HG03354 (cell line): ENCODE results near the gene DMC1.
A peak's percentile ranks its signal among the peaks of the same experiment; 100 is the strongest.

Experiments used
- ATAC-seq: cut with Tn5 transposase; IDR thresholded peaks from one replicate; pipeline ENCODE4 v1.9.1; 2021; ENCODE audit warnings: mild to moderate bottlenecking; ENCODE audit not compliant: unreplicated experiment, poor library complexity, severe bottlenecking

The DMC1 gene

DNA sequence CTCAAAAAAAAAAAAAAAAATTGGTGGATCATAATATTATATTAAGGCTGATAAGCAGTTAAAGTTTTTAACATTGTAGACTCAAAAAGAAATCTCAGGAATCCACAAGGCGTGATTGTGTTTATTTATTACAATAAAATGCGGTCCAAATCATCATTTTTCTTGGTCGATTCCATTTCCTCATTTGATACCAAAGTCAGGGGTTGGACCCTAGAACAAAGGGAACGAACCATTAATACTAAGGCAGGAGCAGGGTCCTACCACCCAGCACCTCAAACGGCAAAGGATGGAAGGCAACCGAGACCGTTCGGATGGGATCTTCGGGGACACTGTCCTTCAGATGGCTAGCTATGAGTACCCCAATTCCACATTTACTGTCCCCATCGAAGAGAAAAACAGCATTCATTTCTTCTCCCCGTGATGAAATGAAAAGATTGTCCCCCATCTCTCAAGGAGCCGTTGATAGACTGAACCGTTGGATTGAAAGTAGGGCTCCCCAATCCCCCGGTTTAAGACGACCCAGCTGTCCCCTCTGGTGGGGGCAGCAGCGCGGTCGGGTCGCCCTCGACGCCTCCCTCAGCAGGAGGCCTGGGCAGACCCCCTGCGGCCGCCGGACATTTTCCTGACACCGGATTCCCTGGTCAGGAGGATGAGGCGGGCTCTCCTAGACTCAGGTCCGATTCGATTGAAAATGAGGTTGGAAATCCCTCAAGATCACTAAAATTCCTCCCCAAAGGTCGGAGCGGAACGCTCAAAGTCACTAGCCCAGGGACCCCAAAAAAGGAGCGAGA is 607 bp downstream of the DMC1 start:
- ATAC-seq = peak; percentile 17

GRCh38 chr22:38567531-38568285 is 2.3 kb downstream of the DMC1 start:
- no peak for ATAC-seq

GRCh38 chr22:38566726-38567504 is 3.1 kb downstream of the DMC1 start:
- no peak for ATAC-seq

DNA sequence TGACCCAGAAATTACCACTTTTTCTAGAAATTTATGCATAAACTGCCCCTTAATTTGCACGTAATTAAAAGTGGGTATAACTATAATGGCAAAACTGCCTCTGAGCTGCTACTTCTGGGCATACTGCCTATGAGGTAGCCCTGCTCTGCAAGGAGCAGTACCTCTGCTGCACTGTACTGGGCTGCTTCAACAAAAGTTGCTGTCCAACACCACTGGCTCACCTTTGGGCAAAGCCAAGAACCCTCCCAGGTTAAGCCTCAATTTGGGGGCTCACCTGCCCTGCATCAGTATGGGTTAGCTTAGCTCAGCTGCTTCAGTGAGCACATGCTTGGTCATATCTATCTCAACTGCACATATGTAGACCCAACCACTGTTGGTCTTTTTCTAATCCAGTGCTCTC is 4.5 kb downstream of the DMC1 start:
- no peak for ATAC-seq

DNA sequence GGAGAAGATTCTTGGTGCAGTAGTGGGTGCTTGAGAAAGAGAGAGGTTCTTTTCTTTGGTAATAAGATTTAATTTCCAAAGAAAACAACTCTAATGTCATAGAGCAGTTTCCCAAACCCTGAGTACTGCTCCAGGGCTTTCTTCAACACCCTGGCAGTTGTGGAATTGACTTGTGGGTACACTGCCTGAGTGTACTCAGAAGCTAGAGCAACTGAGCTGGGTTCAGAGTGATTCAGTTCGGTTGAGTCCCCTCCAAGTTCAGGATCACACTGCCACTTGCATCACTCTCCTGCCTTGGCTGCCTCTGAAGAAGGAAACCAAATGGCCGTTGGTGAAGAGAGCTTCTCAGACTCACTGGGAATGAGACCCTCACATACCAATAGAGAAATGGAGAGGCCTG is 5.3 kb downstream of the DMC1 start:
- no peak for ATAC-seq

DNA sequence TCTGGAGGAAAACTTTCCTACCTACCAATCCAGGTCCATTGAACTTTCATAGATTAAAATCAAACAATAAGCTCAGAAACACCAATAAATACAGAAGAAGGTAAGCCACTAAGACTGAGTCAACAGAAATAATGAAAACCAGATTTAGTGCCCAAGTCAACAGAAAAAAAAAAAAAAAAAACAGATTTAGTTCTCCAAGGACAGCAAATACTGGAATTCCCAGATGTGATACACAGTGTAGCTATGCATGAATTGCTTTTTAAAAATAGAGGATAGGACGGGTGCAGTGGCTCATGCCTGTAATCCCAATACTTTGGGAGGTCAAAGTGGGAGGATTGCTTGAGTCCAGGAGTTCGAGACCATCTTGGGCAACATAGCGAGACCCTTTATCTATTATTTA is 15.7 kb downstream of the DMC1 start:
- ATAC-seq = no peak

- no peak for ATAC-seq
Measured at GRCh38 chr22:38549101-38549894, 20.7 kb downstream of the DMC1 start.

DNA sequence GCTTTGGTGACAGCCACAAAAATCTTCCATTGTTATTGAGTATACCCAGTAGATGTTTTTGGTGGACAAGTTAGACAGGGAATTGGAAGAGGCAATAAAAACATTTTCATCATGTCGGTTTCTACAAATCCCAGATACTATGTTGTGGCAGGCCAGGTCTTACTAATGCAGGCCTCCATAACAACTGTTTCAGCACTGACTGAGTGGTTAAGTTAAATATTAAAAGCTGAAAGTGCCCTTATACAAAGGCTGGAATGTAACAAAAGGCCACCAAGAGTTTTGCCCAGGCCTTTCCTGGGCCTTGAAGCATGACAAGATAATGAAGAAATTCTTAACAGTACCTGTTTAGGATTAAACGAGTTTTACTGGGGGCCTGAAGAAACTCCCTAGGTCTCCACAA is 29.3 kb downstream of the DMC1 start:
- no peak for ATAC-seq

GRCh38 chr22:38531251-38531938 is 38.6 kb downstream of the DMC1 start:
- ATAC-seq = no peak

- ATAC-seq = no peak
Measured at GRCh38 chr22:38524429-38524828, 45.6 kb downstream of the DMC1 start.

- ATAC-seq = no peak
Measured at GRCh38 chr22:38523479-38523878, 46.5 kb downstream of the DMC1 start.

DNA sequence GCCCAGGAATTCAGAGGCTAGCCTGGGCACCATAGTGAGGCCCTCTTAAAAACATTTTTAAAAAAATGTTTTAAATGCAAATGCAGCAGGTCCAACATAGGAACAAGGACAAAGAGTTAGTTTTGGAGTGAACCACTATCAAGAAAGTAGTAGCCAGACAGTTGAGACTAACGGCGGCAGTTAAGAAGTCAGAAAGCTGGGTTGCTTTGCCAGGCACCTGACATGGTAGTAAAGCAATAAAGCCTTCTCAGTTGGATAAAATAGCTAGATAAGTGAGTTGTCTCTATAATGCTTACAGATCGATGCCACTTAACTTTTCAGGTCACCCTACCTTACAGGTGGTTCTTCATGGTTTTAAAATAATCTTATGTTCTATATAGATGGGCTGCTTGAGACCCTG is 47.0 kb downstream of the DMC1 start:
- ATAC-seq = no peak

- ATAC-seq = no peak
Measured at GRCh38 chr22:38519453-38520250, 50.3 kb downstream of the DMC1 start.

- ATAC-seq = no peak
Measured at GRCh38 chr22:38518620-38519019, 51.4 kb downstream of the DMC1 start.

- no peak for ATAC-seq
Measured at GRCh38 chr22:38513063-38513462, 56.9 kb downstream of the DMC1 start.

DNA sequence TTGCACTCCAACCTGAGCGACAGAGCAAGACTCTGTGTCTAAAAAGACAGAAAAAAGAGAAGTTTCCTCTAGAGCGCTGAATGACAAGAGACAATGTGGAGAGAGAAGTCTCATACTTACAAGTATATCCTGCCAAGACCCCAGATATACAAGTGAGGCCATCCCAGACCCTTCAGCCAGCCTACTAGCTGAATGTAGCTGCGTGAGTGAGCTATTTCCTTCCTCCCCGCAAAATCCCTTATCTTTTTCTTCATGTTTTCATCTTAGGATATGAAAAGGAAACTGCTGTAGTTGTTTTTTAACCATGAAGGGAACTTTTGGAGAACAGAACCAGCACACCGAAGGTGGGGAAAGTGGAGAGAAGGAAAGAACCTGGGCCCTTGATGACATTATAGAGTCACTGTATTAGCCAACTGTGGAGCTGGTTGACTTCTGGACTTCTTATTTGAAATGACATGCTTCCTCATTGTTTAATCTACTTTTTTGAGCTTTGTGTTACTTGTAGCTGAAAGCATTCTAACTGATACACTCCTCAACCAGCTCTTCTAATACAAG is 59.5 kb downstream of the DMC1 start:
- ATAC-seq = no peak

GRCh38 chr22:38506118-38506962 is 63.6 kb downstream of the DMC1 start, which contains the start of gene DDX17:
DDX17 (minus strand) TSS chr22:38506311.
- peak; percentile 87 for ATAC-seq
